Measurements from ENCODE around the gene ADGRB2. TPM values are rescaled to one million over a fixed set of nuclear protein-coding genes. Genes with fewer than 3 reads are reported as not detected.

Gene ADGRB2
- total and polyA plus RNA-seq, 2 experiments from 2014 or later: 0.51 to 3.6 TPM

DNA sequence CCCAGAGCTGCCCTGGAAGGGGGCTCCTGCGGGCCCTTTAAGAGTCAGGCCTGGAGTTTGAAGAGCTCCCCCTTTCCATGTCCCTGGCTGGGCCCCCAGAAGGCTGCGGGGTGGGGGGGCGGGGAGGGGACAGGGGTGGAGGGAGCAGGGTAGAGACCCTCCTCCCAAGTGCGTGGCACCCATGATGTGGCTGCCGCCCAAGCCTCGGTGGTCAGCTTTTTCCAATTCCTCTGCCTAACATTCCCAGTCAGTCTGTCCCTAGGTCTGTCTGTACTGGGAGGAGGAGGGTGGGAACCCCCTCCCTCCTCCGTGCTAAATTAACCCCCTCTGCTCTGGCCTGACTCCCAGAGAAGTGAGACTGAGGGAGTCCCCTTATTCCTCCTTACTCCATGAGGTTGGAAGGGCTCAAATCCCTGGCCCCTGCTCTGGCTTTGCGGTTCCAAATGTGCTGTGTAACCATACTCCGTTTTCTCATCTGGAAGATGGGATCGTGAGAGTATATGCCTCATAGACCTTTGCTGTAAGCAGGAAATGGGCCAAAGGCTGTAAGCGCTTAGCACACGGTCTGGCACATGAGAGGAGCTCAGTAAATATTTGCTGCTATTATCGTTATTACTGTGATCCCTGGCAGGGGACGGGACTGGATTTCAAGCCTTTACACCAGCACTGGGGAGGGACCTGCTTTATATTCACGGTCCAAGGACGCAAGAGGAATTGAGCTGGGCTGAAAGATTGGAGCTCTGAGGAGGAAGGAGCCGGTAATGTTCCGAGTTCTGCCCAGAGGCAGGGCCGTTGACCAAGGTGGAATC is 59.7 kb downstream of the ADGRB2 start:
- peak overlapping the region; percentile 50 for H2AFZ ChIP-seq
- H3K9ac ChIP-seq: peak overlapping the region; percentile 89
- no peaks in the 10 kb centered on the region for H3K9me2 ChIP-seq (ENCODE audit: insufficient read depth)
- H4K20me1 ChIP-seq (ENCODE audit: insufficient read depth): no peaks in the 10 kb centered on the region
- in situ Hi-C loops (cut with MboI): no loop called here
- peaks cover 48% of the 10 kb centered on the region for H3F3A ChIP-seq (ENCODE audit: insufficient read depth)
- peak; percentile 89 for DNase-seq
- WGBS, 2 experiments (ENCODE audit: low coverage in 1 of 2, low lambda C conversion rate in 2 of 2, missing lambda C conversion rate in 2 of 2): 2% methylated on average over 15 to 19 of the region's 19 CpGs
- H3K36me3 ChIP-seq (ENCODE audit: low read depth): peaks cover 2% of the 10 kb centered on the region; the same call in 1 of the 2 replicates
- no peaks in the 10 kb centered on the region for H3K9me3 ChIP-seq (ENCODE audit: low read depth)
- peak overlapping the region; percentile 93 for H3K4me2 ChIP-seq (ENCODE audit: unreplicated experiment)
- H3K4me1 ChIP-seq (ENCODE audit: insufficient read depth): peaks cover 68% of the 10 kb centered on the region
- H3K27me3 ChIP-seq (replicated peaks; ENCODE audit: insufficient read depth): no peaks in the 10 kb centered on the region
- peak overlapping the region; percentile 84 for H3K4me3 ChIP-seq
- H3K79me2 ChIP-seq (ENCODE audit: insufficient read depth): peaks cover 23% of the 10 kb centered on the region
- peak overlapping the region; percentile 89 for H3K27ac ChIP-seq
- TF ChIP-seq EZH2phosphoT487 (IDR thresholded peaks at IDR 0.05; ENCODE audit: insufficient read depth, low read depth) (no peak), EZH2 (IDR thresholded peaks at IDR 0.05; ENCODE audit: insufficient read depth, poor library complexity, severe bottlenecking) (no peak)

DNA sequence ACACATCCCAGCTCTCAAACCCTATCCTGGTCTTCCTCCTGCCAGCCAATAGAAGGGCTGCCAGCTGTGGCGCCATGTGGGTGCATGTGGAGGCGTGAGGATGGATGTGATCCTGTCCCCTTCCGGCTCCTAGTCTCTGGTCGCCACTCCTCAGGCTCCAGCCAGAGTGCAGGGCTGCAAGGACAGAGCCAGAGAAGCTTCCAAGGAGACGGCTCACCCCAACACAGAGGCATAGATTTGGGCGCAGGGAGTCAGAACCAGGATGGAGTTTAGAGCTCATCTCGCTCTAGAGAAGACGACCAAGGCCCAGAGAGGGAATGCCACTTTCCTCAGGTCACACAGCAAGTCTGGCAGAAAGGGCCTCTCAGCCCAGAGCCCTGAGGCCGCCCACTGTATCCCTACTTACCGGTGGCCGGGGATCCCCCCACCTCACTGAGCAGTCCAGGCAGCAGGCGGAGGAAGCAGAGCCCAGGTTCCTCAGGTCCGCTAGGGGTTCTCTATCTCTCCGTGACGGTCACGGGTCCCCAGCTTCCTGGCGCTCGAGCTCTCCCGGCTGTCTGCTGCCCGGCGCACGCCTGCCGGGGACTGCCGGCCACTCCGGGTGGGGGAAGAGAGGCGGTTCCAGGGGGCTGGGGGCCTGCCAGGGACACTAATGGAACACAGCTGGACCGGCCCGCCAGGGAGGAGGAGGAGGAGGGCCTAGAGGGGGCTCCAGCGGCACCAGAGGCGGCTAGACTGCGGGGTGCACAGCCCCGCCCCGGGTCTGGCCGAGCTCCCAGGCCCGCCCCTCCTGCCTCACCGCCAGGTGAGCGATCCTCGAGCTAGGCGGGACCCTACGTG is 60.5 kb downstream of the ADGRB2 start, which contains the start of gene COL16A1:
TSS of gene COL16A1 (minus strand) at position 587 of the 840 bp plus-strand sequence. CDS start 1,824 bp downstream, outside the sequence.
- peaks cover 65% of the 10 kb centered on the region for H3K4me1 ChIP-seq (ENCODE audit: insufficient read depth)
- no peak for TF ChIP-seq EZH2 (IDR thresholded peaks at IDR 0.05; ENCODE audit: insufficient read depth, poor library complexity, severe bottlenecking)
- no peak for TF ChIP-seq EZH2phosphoT487 (IDR thresholded peaks at IDR 0.05; ENCODE audit: insufficient read depth, low read depth)
- H3F3A ChIP-seq (ENCODE audit: insufficient read depth): peaks cover 48% of the 10 kb centered on the region
- H3K4me3 ChIP-seq: peak within 1 kb of the TSS; percentile 84
- H3K9me2 ChIP-seq (ENCODE audit: insufficient read depth): no peaks in the 10 kb centered on the region
- in situ Hi-C loops (cut with MboI): no loop called here
- peaks cover 8% of the 10 kb centered on the region; the same call in 1 of the 2 replicates for H3K36me3 ChIP-seq (ENCODE audit: low read depth)
- peak; percentile 86 for DNase-seq
- H3K9ac ChIP-seq: peak within 1 kb of the TSS; percentile 89
- no peaks in the 10 kb centered on the region for H3K9me3 ChIP-seq (ENCODE audit: low read depth)
- no peaks in the 10 kb centered on the region for H3K27me3 ChIP-seq (replicated peaks; ENCODE audit: insufficient read depth)
- peak within 1 kb of the TSS; percentile 50 for H2AFZ ChIP-seq
- H3K4me2 ChIP-seq (ENCODE audit: unreplicated experiment): peak within 1 kb of the TSS; percentile 93
- H4K20me1 ChIP-seq (ENCODE audit: insufficient read depth): no peaks in the 10 kb centered on the region
- peak within 1 kb of the TSS; percentile 89 for H3K27ac ChIP-seq
- 1 to 2% methylated on average over 25 to 30 of the region's 40 CpGs for WGBS, 2 experiments (ENCODE audit: low coverage in 1 of 2, low lambda C conversion rate in 2 of 2, missing lambda C conversion rate in 2 of 2)
- H3K79me2 ChIP-seq (ENCODE audit: insufficient read depth): peaks cover 29% of the 10 kb centered on the region

DNA sequence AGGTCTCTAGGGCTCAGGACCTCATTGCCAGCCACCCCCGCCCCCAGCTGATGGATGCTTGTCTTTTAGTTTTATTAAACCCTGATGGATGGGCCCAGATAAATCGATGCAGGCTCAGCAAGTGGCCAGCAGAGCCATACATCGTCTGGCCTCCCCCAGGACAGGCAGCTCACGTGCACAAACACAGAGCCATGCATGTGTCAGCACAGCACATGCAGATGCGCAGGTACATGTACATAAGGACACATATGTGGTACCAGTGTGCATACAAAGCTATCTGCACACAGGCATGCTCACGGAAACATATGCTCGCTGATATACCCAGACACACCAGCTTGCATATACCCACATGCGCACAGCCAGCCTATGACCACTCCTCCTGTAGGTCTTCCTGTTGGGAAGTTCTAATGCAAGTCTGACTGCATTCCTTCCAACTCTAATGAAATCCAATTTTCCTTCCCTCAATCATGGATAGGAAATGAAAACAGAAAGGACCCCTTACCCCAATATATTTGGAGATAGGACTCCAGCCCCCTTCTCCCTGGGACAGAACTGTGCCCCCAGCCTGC is 61.2 kb downstream of the ADGRB2 start:
- H3K4me1 ChIP-seq (ENCODE audit: insufficient read depth): peaks cover 58% of the 10 kb centered on the region
- no peaks in the 10 kb centered on the region for H3K9me3 ChIP-seq (ENCODE audit: low read depth)
- in situ Hi-C loops (cut with MboI): no loop called here
- H3K9ac ChIP-seq: peak overlapping the region; percentile 89
- H3F3A ChIP-seq (ENCODE audit: insufficient read depth): peaks cover 44% of the 10 kb centered on the region
- no peaks in the 10 kb centered on the region for H3K9me2 ChIP-seq (ENCODE audit: insufficient read depth)
- H3K4me3 ChIP-seq: peak overlapping the region; percentile 84
- H4K20me1 ChIP-seq (ENCODE audit: insufficient read depth): no peaks in the 10 kb centered on the region
- H3K27me3 ChIP-seq (replicated peaks; ENCODE audit: insufficient read depth): no peaks in the 10 kb centered on the region
- H3K4me2 ChIP-seq (ENCODE audit: unreplicated experiment): peak overlapping the region; percentile 93
- H2AFZ ChIP-seq: peak overlapping the region; percentile 50
- 2 to 4% methylated on average over 8 of the region's 8 CpGs for WGBS, 2 experiments (ENCODE audit: low coverage in 1 of 2, low lambda C conversion rate in 2 of 2, missing lambda C conversion rate in 2 of 2)
- peak overlapping the region; percentile 89 for H3K27ac ChIP-seq
- no peak for TF ChIP-seq EZH2 (IDR thresholded peaks at IDR 0.05; ENCODE audit: insufficient read depth, poor library complexity, severe bottlenecking)
- no peak for TF ChIP-seq EZH2phosphoT487 (IDR thresholded peaks at IDR 0.05; ENCODE audit: insufficient read depth, low read depth)
- H3K79me2 ChIP-seq (ENCODE audit: insufficient read depth): peaks cover 36% of the 10 kb centered on the region
- DNase-seq: peak; percentile 56
- peaks cover 14% of the 10 kb centered on the region; the same call in 1 of the 2 replicates for H3K36me3 ChIP-seq (ENCODE audit: low read depth)

Measured in GM23248 (cell line).